IPS-20b (cell line): ENCODE results near the gene RGL1.

Experiments
- H3K27ac ChIP-seq: one replicate; pipeline ENCODE4 v1.5.1; 2013; ENCODE audit warnings: low read length
- H3K27me3 ChIP-seq: 2 replicates; pipeline ENCODE4 v1.6.1; 2013; ENCODE audit warnings: mild to moderate bottlenecking, low read length, inconsistent platforms; ENCODE audit not compliant: insufficient read depth
- H3K36me3 ChIP-seq: 2 replicates; pipeline ENCODE4 v1.6.1; 2013; ENCODE audit warnings: low read depth, mild to moderate bottlenecking, inconsistent platforms, low read length, moderate library complexity; ENCODE audit not compliant: insufficient read depth
- H3K4me1 ChIP-seq: 2 replicates; pipeline ENCODE4 v1.6.1; 2013; ENCODE audit warnings: mild to moderate bottlenecking, control low read depth, inconsistent platforms, low read length, moderate library complexity; ENCODE audit not compliant: insufficient read depth
- H3K4me3 ChIP-seq: 2 replicates; pipeline ENCODE4 v1.5.1; 2013; ENCODE audit warnings: mild to moderate bottlenecking, low read length, inconsistent platforms
- H3K9ac ChIP-seq: 2 replicates; pipeline ENCODE4 v1.6.1; 2013; ENCODE audit warnings: low read depth, mild to moderate bottlenecking, inconsistent platforms, low read length, moderate library complexity
- H3K9me3 ChIP-seq: 2 replicates; pipeline ENCODE4 v1.6.1; 2013; ENCODE audit warnings: mild to moderate bottlenecking, low read depth, low read length, inconsistent platforms; ENCODE audit not compliant: insufficient read depth

RGL1 gene

DNA sequence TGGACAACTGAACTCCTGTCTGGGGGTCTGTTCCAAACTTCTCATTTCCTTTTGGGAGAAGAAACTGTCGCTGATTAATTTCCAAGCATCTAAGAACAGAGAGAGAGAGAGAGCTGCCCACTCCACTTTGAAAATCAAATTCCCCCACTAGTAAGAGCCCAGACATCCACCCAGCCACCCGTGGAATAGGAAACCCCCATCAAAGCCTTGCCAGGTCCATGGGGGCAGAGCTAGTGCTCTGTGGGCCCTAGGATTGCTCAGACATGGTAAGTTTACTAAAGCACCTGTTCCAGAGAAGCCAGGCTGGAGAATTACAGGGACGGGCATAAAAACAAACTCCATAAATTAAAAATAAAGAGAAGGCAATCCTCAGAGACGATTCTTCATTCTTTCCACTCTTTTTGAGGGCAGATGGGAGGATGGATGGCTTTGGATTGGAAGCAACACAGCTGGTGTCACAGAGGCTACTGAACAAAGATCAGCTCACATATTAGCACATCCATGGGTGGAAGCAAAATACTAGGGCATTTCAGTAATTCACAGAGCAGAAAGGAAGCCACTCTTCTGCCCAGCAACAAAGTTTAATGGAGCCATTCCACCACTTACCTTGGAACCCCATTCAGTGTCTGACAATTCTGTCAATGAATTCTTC is 128.7 kb downstream of the RGL1 start:
- no peaks in the 10 kb centered on the region for H3K9me3 ChIP-seq
- H3K27ac ChIP-seq, result no peak overlapping the region
- 0 out of 2 replicates have a peak, but pooled peaks cover 3% of the 10 kb centered on the region for H3K36me3 ChIP-seq
- H3K27me3 ChIP-seq, result no peaks in the 10 kb centered on the region
- H3K4me1 ChIP-seq, result no peaks in the 10 kb centered on the region
- H3K9ac ChIP-seq, result no peak overlapping the region
- no peak overlapping the region for H3K4me3 ChIP-seq

DNA sequence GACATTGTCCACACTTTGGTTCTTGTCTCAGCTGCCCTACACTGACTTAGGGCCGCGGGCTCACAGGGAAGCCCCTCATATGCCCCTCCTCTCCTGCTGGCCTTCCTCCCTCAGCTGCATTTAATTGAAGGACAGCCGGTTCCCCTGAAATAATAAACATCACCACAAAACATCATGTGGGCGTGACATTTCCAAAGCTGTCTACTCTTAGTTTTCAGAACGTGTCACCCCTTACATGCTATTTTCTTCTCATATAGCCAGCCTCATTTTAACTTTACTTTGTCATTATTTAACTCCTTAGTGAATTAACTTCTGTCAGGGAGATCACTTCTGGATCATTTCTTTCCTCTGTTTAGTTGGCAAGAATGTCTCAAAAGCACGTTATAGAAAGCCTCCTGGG is 129.4 kb downstream of the RGL1 start:
- Histone ChIP-seq H3K27ac (no peak overlapping the region), H3K4me3 (no peak overlapping the region), H3K36me3 (0 out of 2 replicates have a peak, but pooled peaks cover 3% of the 10 kb centered on the region), H3K9me3 (no peaks in the 10 kb centered on the region), H3K27me3 (no peaks in the 10 kb centered on the region), H3K9ac (no peak overlapping the region), H3K4me1 (no peaks in the 10 kb centered on the region)

- H3K27ac ChIP-seq, result no peak overlapping the region
- H3K4me3 ChIP-seq, result no peak overlapping the region
- H3K9ac ChIP-seq, result no peak overlapping the region
- no peaks in the 10 kb centered on the region for H3K27me3 ChIP-seq
- no peaks in the 10 kb centered on the region for H3K4me1 ChIP-seq
- no peaks in the 10 kb centered on the region for H3K9me3 ChIP-seq
- H3K36me3 ChIP-seq, result 0 out of 2 replicates have a peak, but pooled peaks cover 3% of the 10 kb centered on the region
Measured at GRCh38 chr1:183936009-183936408, 131.1 kb downstream of the RGL1 start.

DNA sequence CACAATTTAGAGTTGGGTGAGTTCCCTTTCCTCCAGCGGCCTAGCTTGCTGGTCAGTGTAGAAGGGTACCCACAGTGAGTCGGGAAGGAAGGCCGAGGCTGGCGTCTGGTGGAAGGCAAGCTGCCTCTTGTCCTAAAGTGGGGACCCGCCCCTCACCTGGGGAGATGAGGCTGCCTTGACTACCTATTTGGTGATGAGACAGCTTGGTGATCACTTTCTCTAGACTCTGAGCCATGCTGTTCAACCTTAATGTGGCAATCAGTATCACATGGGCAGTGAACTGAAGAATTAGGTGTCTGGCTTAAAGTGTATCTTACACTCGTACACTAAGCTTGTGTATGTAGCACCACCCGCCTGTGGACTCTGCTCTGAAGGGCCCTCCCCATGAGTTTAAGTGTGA is 131.9 kb downstream of the RGL1 start:
- H3K9ac ChIP-seq, result no peak overlapping the region
- no peaks in the 10 kb centered on the region for H3K27me3 ChIP-seq
- no peak overlapping the region for H3K27ac ChIP-seq
- H3K9me3 ChIP-seq, result no peaks in the 10 kb centered on the region
- H3K4me1 ChIP-seq, result no peaks in the 10 kb centered on the region
- 0 out of 2 replicates have a peak, but pooled peaks cover 3% of the 10 kb centered on the region for H3K36me3 ChIP-seq
- H3K4me3 ChIP-seq, result no peak overlapping the region

DNA sequence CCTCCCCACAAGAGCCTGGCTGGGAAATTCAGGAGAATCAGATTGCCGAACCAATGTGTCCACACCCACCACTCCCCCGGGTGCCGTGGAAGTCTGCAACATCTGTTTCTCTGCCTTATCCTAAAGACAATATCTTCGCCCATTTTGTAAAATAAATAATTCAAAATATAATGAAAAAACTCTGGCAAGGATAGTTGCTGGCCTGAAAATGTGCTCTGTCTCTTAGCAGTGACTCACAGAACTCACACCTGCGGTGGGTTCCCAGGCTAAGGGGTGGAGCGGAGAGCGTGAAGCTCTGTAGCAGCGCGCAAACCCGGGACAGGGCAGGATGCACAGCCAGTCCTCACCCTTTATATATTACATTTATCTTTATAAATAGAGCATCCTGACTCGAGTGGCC is 132.7 kb downstream of the RGL1 start:
- no peaks in the 10 kb centered on the region for H3K27me3 ChIP-seq
- 0 out of 2 replicates have a peak, but pooled peaks cover 3% of the 10 kb centered on the region for H3K36me3 ChIP-seq
- no peaks in the 10 kb centered on the region for H3K4me1 ChIP-seq
- no peak overlapping the region for H3K4me3 ChIP-seq
- no peak overlapping the region for H3K9ac ChIP-seq
- no peak overlapping the region for H3K27ac ChIP-seq
- H3K9me3 ChIP-seq, result no peaks in the 10 kb centered on the region

- no peak overlapping the region for H3K4me3 ChIP-seq
- no peak overlapping the region for H3K9ac ChIP-seq
- H3K36me3 ChIP-seq, result 0 out of 2 replicates have a peak, but pooled peaks cover 3% of the 10 kb centered on the region
- H3K9me3 ChIP-seq, result no peaks in the 10 kb centered on the region
- H3K4me1 ChIP-seq, result peaks cover 7% of the 10 kb centered on the region; the same call in 1 of the 2 replicates
- H3K27me3 ChIP-seq, result peaks cover 29% of the 10 kb centered on the region
- no peak overlapping the region for H3K27ac ChIP-seq
Measured at GRCh38 chr1:183941001-183941400, 136.1 kb downstream of the RGL1 start.

GRCh38 chr1:183942933-183943693 is 138.2 kb downstream of the RGL1 start:
- H3K4me1 ChIP-seq, result peaks cover 11% of the 10 kb centered on the region; the same call in 1 of the 2 replicates
- H3K9ac ChIP-seq, result no peak overlapping the region
- no peak overlapping the region for H3K4me3 ChIP-seq
- peaks cover 43% of the 10 kb centered on the region for H3K27me3 ChIP-seq
- 0 out of 2 replicates have a peak, but pooled peaks cover 3% of the 10 kb centered on the region for H3K36me3 ChIP-seq
- no peaks in the 10 kb centered on the region for H3K9me3 ChIP-seq
- no peak overlapping the region for H3K27ac ChIP-seq

- no peak overlapping the region for H3K27ac ChIP-seq
- no peak overlapping the region for H3K9ac ChIP-seq
Measured at GRCh38 chr1:183945428-183946319, 140.8 kb downstream of the RGL1 start.

GRCh38 chr1:183946320-183946613 is 141.3 kb downstream of the RGL1 start:
- H3K4me3 ChIP-seq, result no peak overlapping the region
- peaks cover 11% of the 10 kb centered on the region; the same call in 1 of the 2 replicates for H3K4me1 ChIP-seq

More at GRCh38 chr1:183945428-183946319, 140.8 kb downstream of the RGL1 start:
- H3K36me3 ChIP-seq, result no peaks in the 10 kb centered on the region
- H3K4me3 ChIP-seq, result no peak overlapping the region; the same call in 1 of the 2 replicates
- peaks cover 11% of the 10 kb centered on the region; the same call in 1 of the 2 replicates for H3K4me1 ChIP-seq
- H3K27me3 ChIP-seq, result peaks cover 43% of the 10 kb centered on the region
- no peaks in the 10 kb centered on the region for H3K9me3 ChIP-seq

DNA sequence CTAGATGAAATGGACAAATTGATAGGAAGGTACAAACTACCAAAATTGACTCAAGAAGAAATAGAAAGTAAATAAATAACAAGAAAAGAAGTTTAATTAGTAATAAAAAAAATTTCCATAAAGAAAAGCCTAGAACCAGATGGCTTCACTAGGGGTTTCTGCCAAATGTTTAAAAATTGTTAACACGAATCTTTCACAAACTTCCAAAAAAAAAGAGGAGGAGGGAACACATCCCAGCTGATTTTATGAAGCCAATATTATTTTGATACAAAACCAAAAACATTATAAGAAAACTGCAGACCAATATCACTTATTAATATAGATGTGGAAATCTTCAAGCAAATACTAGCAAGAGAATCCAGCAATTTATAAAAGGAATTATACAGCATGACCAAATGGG is 143.1 kb downstream of the RGL1 start:
- Histone ChIP-seq H3K4me1 (peaks cover 11% of the 10 kb centered on the region; the same call in 1 of the 2 replicates), H3K9me3 (no peaks in the 10 kb centered on the region), H3K4me3 (no peak overlapping the region), H3K9ac (no peak overlapping the region), H3K27ac (no peak overlapping the region), H3K27me3 (peaks cover 40% of the 10 kb centered on the region), H3K36me3 (no peaks in the 10 kb centered on the region)

More at GRCh38 chr1:183946320-183946613, 141.3 kb downstream of the RGL1 start:
- Histone ChIP-seq H3K27ac (no peak overlapping the region), H3K36me3 (no peaks in the 10 kb centered on the region), H3K27me3 (peaks cover 43% of the 10 kb centered on the region), H3K9me3 (no peaks in the 10 kb centered on the region), H3K9ac (no peak overlapping the region)

GRCh38 chr1:183952101-183952500 is 147.2 kb downstream of the RGL1 start:
- Histone ChIP-seq H3K36me3 (no peaks in the 10 kb centered on the region), H3K9me3 (no peaks in the 10 kb centered on the region)

More at GRCh38 chr1:183952101-183952500, 147.2 kb downstream of the RGL1 start:
- no peak overlapping the region for H3K4me3 ChIP-seq
- H3K9ac ChIP-seq, result no peak overlapping the region
- no peaks in the 10 kb centered on the region for H3K4me1 ChIP-seq
- H3K27me3 ChIP-seq, result peaks cover 4% of the 10 kb centered on the region
- H3K27ac ChIP-seq, result no peak overlapping the region
